ENCODE measurements around the gene RSPH10B2.

- TF ChIP-seq CTCF (conservative IDR thresholded peaks at IDR 0.05 in 1 of 2, IDR thresholded peaks at IDR 0.05 in 1 of 2; ENCODE audit: low read depth in 1 of 2, low read length in 2 of 2): no peak
- TF ChIP-seq EZH2 (IDR thresholded peaks at IDR 0.05; ENCODE audit: low read length, missing control alignments): no peak
Observed at GRCh38 chr7:6718124-6718523, 35.8 kb upstream of the RSPH10B2 start.

Measured in fibroblast of lung (primary cell).